DOHH2 (cell line): ENCODE data around the gene PLCG2.

ENCODE experiments used
- H3F3A ChIP-seq: fragments of 200-600 bp; sonication (generic), shearing (Covaris generic); 2 replicates; pipeline ENCODE4 v1.6.0; 2016; ENCODE audit warnings: antibody characterized with exemption, mild to moderate bottlenecking; ENCODE audit not compliant: control insufficient read depth, insufficient read depth
- H3K27ac ChIP-seq: fragments of 200-600 bp; sonication (generic); 2 replicates; pipeline ENCODE4 v1.5.1; 2014; ENCODE audit warnings: low read depth, mild to moderate bottlenecking, low read length, moderate library complexity
- H3K27me3 ChIP-seq: fragments of 200-600 bp; sonication (generic); 2 replicates; pipeline ENCODE4 v1.6.1; 2014; ENCODE audit warnings: mild to moderate bottlenecking, low read length, mixed read lengths; ENCODE audit not compliant: control insufficient read depth
- H3K36me3 ChIP-seq: fragments of 200-600 bp; sonication (generic); 2 replicates; pipeline ENCODE4 v1.6.1; 2014; ENCODE audit warnings: mild to moderate bottlenecking, low read length, moderate library complexity, mixed read lengths; ENCODE audit not compliant: control insufficient read depth
- H3K4me1 ChIP-seq: fragments of 200-600 bp; sonication (generic); 2 replicates; pipeline ENCODE4 v1.6.1; 2014; ENCODE audit warnings: mild to moderate bottlenecking, low read length, mixed read lengths; ENCODE audit not compliant: control insufficient read depth
- H3K4me2 ChIP-seq: fragments of 200-600 bp; sonication (generic); 2 replicates; pipeline ENCODE4 v1.6.0; 2014; ENCODE audit warnings: mild to moderate bottlenecking, low read length, moderate library complexity
- H3K4me3 ChIP-seq: fragments of 200-600 bp; sonication (generic); 2 replicates; pipeline ENCODE4 v1.5.1; 2014; ENCODE audit warnings: mild to moderate bottlenecking, low read length, mixed read lengths
- H3K79me2 ChIP-seq: fragments of 200-600 bp; sonication (generic); 2 replicates; pipeline ENCODE4 v1.6.1; 2014; ENCODE audit warnings: mild to moderate bottlenecking, low read length, mixed read lengths; ENCODE audit not compliant: control insufficient read depth
- H3K9me2 ChIP-seq: fragments of 200-600 bp; sonication (generic); replicated peaks from 2 replicates; pipeline ENCODE4 v1.6.1; 2014; ENCODE audit warnings: mild to moderate bottlenecking, low read length, mixed read lengths; ENCODE audit not compliant: control insufficient read depth
- H3K9me3 ChIP-seq: fragments of 200-600 bp; sonication (generic); 2 replicates; pipeline ENCODE4 v1.6.1; 2014; ENCODE audit warnings: antibody characterized with exemption, low read length, mixed read lengths; ENCODE audit not compliant: control insufficient read depth, insufficient read depth
- H4K20me1 ChIP-seq: fragments of 200-600 bp; sonication (generic); 2 replicates; pipeline ENCODE4 v1.6.0; 2014; ENCODE audit warnings: low read depth, mild to moderate bottlenecking, antibody characterized with exemption, low read length, moderate library complexity; ENCODE audit not compliant: control insufficient read depth, insufficient read depth
- EZH2phosphoT487 ChIP-seq: fragments of 200-600 bp; sonication (generic); IDR thresholded peaks from 2 replicates; pipeline ENCODE4 v1.6.1; 2017; ENCODE audit warnings: borderline replicate concordance, mild to moderate bottlenecking, antibody characterized with exemption, low read length, moderate library complexity, mixed read lengths
- TF ChIP-seq, protein P1 (sequence below): fragments of 200-600 bp; sonication (generic); IDR thresholded peaks from one replicate; pipeline ENCODE4 v1.5.1; 2014; ENCODE audit warnings: antibody characterized with exemption, mild to moderate bottlenecking, low read depth, low read length; ENCODE audit not compliant: poor library complexity, severe bottlenecking

The PLCG2 gene

GRCh38 chr16:81748476-81749198 lies 30.5 kb upstream of the PLCG2 start:
- Histone ChIP-seq H3K4me3 (peak overlapping the region; percentile 27), H3F3A (peaks cover 18% of the 10 kb centered on the region), H3K79me2 (peaks cover 63% of the 10 kb centered on the region), H4K20me1 (no peaks in the 10 kb centered on the region), H3K9me2 (no peaks in the 10 kb centered on the region), H3K9me3 (no peaks in the 10 kb centered on the region), H3K36me3 (peaks cover 21% of the 10 kb centered on the region), H3K27ac (peak overlapping the region; percentile 8; the same call in 1 of the 2 replicates), H3K4me2 (peak overlapping the region; percentile 59), H3K27me3 (no peaks in the 10 kb centered on the region), H3K4me1 (peaks cover 71% of the 10 kb centered on the region)
- TF ChIP-seq EZH2phosphoT487: no peak
- TF ChIP-seq, protein P1, sequence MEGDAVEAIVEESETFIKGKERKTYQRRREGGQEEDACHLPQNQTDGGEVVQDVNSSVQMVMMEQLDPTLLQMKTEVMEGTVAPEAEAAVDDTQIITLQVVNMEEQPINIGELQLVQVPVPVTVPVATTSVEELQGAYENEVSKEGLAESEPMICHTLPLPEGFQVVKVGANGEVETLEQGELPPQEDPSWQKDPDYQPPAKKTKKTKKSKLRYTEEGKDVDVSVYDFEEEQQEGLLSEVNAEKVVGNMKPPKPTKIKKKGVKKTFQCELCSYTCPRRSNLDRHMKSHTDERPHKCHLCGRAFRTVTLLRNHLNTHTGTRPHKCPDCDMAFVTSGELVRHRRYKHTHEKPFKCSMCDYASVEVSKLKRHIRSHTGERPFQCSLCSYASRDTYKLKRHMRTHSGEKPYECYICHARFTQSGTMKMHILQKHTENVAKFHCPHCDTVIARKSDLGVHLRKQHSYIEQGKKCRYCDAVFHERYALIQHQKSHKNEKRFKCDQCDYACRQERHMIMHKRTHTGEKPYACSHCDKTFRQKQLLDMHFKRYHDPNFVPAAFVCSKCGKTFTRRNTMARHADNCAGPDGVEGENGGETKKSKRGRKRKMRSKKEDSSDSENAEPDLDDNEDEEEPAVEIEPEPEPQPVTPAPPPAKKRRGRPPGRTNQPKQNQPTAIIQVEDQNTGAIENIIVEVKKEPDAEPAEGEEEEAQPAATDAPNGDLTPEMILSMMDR: no peak

DNA sequence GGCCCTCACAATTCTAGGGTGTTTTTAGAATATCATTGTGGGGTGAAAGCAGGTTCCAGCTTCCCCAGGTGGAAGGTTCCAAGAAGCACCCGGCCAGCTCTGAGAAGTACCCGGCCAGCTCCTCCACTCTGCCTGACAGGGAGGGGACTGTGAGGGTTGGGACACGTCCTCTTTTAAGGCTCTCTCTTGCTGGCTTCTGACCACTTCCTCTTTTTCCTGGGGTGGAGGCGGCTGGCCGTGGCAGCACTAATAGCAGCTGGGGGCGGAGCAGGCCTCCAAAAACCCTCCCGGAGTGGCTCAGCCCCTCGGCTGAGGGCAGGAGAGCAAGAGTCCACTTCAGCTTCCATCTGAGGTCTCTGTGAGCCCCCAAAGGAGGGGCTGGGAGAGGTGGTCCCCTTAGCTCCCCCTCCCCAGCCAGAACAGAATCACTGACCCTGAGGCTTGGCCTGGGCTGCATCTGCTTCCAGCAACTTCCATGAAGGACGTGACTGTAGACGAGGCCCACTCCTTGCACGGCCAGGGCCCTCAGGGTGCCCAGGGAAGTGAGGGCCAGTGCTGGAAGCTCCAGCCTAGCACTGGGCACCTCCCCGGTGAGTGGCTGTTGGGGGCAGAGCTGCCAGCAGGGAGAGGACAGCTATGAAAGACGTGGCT lies 26.7 kb upstream of the PLCG2 start:
- Histone ChIP-seq H3K4me3 (peak overlapping the region; percentile 70), H3K4me1 (peaks cover 54% of the 10 kb centered on the region)

DNA sequence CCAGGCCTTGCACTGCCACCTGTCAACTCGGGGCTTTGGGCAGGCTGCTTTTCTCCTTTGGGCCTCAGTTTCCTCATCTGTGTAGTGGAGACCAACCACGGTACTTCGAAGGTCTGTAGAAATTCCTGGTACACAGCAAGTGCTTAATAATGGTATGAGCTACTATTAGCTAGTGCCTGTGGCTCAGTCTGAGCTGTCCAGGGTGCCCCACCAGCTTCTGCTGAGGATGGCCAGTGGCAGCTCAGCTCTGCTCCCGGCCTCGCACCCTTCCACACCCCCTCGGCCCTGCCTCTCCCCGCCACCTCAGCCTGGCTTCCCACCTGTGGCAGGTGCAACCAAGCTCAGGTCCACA lies 26.2 kb upstream of the PLCG2 start:
- H3F3A ChIP-seq: peaks cover 13% of the 10 kb centered on the region
- no peaks in the 10 kb centered on the region for H3K27me3 ChIP-seq
- peak overlapping the region; percentile 71 for H3K27ac ChIP-seq
- peaks cover 51% of the 10 kb centered on the region for H3K4me1 ChIP-seq
- no peaks in the 10 kb centered on the region for H3K9me3 ChIP-seq
- H3K9me2 ChIP-seq: no peaks in the 10 kb centered on the region
- no peak for TF ChIP-seq EZH2phosphoT487
- TF ChIP-seq, protein P1: no peak
- H3K36me3 ChIP-seq: peaks cover 37% of the 10 kb centered on the region
- no peaks in the 10 kb centered on the region for H4K20me1 ChIP-seq
- H3K79me2 ChIP-seq: peaks cover 41% of the 10 kb centered on the region
- peak overlapping the region; percentile 70 for H3K4me3 ChIP-seq
- peak overlapping the region; percentile 94 for H3K4me2 ChIP-seq

More for the DNA sequence above, 26.7 kb upstream of the PLCG2 start:
- Histone ChIP-seq H3K79me2 (peaks cover 46% of the 10 kb centered on the region), H3K9me2 (no peaks in the 10 kb centered on the region), H3K27ac (peak overlapping the region; percentile 71), H3K4me2 (peak overlapping the region; percentile 94), H3K9me3 (no peaks in the 10 kb centered on the region), H3F3A (peaks cover 13% of the 10 kb centered on the region), H3K36me3 (peaks cover 33% of the 10 kb centered on the region), H4K20me1 (no peaks in the 10 kb centered on the region), H3K27me3 (no peaks in the 10 kb centered on the region)
- TF ChIP-seq, protein P1: no peak
- TF ChIP-seq EZH2phosphoT487: no peak
